ENCODE data around the gene PLCL1. TPM values are rescaled to one million over a fixed set of nuclear protein-coding genes. Genes with fewer than 3 reads are reported as not detected.
A peak's percentile ranks its signal among the peaks of the same experiment; 100 is the strongest.
"Not testable (repeated sequence)": the region's sequence is repeated elsewhere in the genome, so short reads cannot be mapped to it uniquely, and the experiment has no call there.

PLCL1 gene
- total RNA-seq, 2 experiments from 2014 or later = 1.6 to 1.8 TPM

DNA sequence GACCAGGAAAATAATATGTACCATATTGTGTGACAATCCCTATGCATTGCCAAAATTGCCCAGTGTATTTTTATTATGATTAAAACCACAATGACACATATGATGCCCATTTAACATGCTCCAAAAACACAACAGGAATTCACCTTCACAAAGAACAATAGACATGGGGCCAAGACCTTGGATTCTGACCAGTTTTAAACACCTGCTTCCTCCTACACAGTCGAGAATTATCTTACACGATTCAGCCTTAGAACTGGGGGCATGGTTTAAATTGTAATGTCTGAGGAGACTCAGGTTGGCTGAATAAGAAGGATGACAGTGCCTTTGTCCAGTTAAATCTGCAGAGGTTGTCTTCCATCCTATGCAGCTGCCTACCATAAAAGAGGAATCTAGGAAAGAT lies 212.7 kb downstream of the PLCL1 start:
- Mint-ChIP-seq H3K27me3 (no peaks in the 10 kb centered on the region), H3K36me3 (ENCODE audit: low read depth) (peaks cover 3% of the 10 kb centered on the region), H3K4me3 (no peak overlapping the region), H3K9me3 (peaks cover 5% of the 10 kb centered on the region), H3K4me1 (peaks cover 13% of the 10 kb centered on the region), H3K27ac (no peak overlapping the region)
- POLR2A ChIA-PET = no interaction called here
- DNase-seq = no peak
- CTCF ChIA-PET = no interaction called here

DNA sequence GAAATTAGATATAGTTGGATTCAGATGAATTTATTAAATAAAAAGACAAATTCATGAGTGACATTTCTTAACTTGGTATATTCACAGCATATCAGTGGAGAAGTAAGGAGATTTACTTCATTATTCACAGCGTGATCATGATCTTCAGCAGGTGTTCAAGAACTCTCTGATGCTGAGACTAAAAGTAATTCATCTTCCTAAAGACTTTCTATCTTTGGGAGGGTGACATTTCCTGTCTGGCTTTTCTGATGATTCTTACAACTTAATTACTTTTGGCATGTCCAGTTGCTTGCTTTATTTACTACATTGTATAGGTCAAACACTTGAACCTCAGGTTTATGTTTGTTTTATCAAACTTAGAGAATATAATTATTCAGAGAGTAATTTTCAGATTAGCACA lies 224.6 kb downstream of the PLCL1 start:
- Mint-ChIP-seq H3K4me3 (no peak overlapping the region), H3K9me3 (no peaks in the 10 kb centered on the region), H3K27me3 (no peaks in the 10 kb centered on the region), H3K4me1 (peaks cover 4% of the 10 kb centered on the region), H3K36me3 (ENCODE audit: low read depth) (no peaks in the 10 kb centered on the region), H3K27ac (no peak overlapping the region)
- ChIA-PET POLR2A (no interaction called here), CTCF (no interaction called here)
- DNase-seq = no peak

DNA sequence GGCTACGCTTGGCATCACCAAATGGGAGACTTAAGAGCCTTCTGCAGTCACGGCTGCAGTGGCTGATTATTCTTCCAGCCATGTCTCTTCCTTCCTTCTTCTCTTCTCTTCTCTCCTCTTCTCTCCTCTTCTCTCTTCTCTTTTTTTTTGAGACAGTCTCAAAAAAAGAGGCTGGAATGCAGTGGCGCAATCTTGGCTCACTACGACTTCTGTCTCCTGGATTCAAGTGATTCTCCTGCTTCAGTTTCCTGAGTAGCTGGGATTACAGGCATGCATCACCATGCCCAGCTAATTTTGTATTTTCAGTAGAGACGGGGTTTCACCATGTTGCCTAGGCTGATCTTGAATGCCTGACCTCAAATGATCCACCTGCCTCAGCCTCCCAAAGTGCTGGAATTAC lies 225.2 kb downstream of the PLCL1 start:
- H3K27ac Mint-ChIP-seq; H3K36me3 Mint-ChIP-seq (ENCODE audit: low read depth); H3K9me3 Mint-ChIP-seq; H3K4me3 Mint-ChIP-seq; DNase-seq; CTCF ChIA-PET; H3K4me1 Mint-ChIP-seq; POLR2A ChIA-PET; H3K27me3 Mint-ChIP-seq: not testable (repeated sequence)

DNA sequence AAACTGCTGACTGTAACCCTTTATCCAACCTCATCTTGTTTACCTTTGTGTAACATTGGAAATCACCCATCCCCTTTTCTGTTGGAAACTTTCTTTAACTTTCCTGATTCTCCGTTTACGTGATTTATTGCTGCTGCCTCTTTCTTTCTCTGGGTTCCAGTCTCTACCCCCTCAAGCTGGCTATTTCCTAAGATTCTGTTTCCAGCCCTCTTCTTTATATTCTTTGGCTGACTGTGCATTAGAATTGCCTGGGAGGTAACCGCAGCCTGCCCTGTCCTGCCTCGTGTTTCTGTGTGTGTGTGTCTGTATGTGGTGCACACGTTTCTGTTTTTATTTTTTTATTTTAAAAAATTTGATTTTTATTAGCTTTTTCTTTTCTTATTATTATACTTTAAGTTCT lies 229.2 kb downstream of the PLCL1 start:
- ChIA-PET POLR2A (no interaction called here), CTCF (no interaction called here)
- H3K27me3 Mint-ChIP-seq = no peaks in the 10 kb centered on the region
- H3K4me1 Mint-ChIP-seq = peaks cover 4% of the 10 kb centered on the region
- H3K36me3 Mint-ChIP-seq (ENCODE audit: low read depth) = no peaks in the 10 kb centered on the region
- DNase-seq = no peak
- no peak overlapping the region for H3K4me3 Mint-ChIP-seq
- H3K27ac Mint-ChIP-seq = no peak overlapping the region
- H3K9me3 Mint-ChIP-seq = peaks cover 4% of the 10 kb centered on the region

DNA sequence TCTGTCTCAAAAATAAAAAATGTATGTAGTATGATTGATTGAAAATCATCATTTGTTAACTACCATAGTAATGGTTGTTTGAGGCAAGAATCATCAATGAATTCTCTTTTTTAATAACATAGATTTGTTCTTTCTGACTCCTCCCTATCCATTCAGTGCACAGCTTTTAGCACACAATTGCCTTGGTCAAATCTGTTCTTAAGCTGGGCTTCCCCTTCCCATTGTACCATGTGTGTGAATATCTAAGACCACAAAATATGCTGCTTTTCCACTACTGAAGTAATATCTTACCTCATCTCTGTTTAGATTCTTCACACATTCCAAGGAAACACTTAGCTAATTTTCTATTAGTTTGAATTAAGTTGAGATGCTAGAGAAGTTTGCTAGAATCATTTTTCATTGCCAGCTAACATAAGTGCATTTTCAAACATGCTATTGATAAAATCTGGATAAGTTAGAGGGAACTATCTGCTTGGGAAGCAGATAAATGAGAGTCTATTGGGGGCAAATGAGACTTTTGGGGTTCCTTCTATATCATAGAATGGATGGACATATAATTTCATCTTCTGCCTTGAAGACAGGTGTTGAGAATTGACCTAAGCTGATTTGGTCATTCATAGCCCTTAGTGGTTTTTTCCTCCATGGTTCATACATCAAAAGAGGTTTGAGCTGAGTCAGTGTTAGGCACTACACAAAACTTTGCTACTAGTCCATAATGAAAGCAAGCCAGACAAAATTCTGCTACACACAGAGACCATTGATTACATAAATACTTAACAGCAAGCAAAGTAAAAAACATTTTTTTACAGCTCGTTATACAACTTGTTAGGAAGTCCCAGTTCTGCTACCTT lies 231.9 kb downstream of the PLCL1 start:
- H3K36me3 Mint-ChIP-seq (ENCODE audit: low read depth) = no peaks in the 10 kb centered on the region
- POLR2A ChIA-PET = no interaction called here
- H3K9me3 Mint-ChIP-seq = peaks cover 6% of the 10 kb centered on the region
- no peak overlapping the region for H3K27ac Mint-ChIP-seq
- no peak overlapping the region for H3K4me3 Mint-ChIP-seq
- CTCF ChIA-PET = interaction anchor here (1.4 kb wide), 1 partner anchor 10 kb away, joined by 4 read pairs; no protein-coding TSS in a partner anchor
- no peak for DNase-seq
- no peaks in the 10 kb centered on the region for H3K27me3 Mint-ChIP-seq
- peaks cover 4% of the 10 kb centered on the region for H3K4me1 Mint-ChIP-seq

DNA sequence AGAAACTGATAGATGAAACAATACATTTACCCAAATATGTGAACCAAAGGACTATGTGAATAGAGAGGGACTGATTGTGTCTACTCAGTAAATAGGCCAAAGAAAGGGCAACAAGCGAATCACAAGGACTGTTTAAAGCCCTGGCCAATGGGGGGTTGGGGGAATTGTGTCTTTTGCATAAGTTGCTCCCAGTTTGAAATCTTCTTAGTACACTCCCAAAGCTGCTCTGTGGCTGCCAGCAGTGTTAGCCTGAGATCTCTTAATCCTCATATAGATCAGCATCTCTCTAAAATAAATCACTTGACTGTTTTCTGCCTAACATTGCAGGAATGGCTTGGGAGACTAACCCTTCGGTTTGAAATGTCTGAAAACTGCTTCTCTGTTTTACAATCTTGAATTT lies 236.4 kb downstream of the PLCL1 start:
- no peak for DNase-seq
- ChIA-PET CTCF (interaction anchor here (1.1 kb wide), 1 partner anchor 12 kb away, joined by 3 read pairs; no protein-coding TSS in a partner anchor), POLR2A (no interaction called here)
- H3K27ac Mint-ChIP-seq = no peak overlapping the region
- no peak overlapping the region for H3K4me3 Mint-ChIP-seq
- H3K9me3 Mint-ChIP-seq = peaks cover 2% of the 10 kb centered on the region
- peaks cover 4% of the 10 kb centered on the region for H3K36me3 Mint-ChIP-seq (ENCODE audit: low read depth)
- H3K27me3 Mint-ChIP-seq = no peaks in the 10 kb centered on the region
- H3K4me1 Mint-ChIP-seq = peaks cover 3% of the 10 kb centered on the region

DNA sequence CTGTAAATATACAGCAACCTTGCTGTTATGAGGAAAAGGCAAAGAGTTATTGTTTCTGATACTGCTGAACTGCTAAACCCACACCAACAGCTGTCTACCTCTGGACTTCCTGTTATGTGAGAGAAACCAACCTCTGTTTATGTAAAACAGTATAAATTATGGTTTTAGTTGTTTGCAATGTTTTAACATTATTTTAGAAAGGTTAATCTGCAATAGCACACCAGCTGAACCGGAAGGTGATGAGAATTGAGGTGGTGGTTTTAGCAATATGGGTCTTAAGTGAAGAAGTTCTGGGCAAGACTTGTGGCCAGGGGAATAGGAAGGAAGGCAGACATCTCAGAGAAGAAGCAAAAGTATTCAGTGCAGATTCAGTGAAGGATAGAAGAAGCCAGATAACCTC lies 237.8 kb downstream of the PLCL1 start:
- H3K4me1 Mint-ChIP-seq = peaks cover 3% of the 10 kb centered on the region
- no peak overlapping the region for H3K4me3 Mint-ChIP-seq
- H3K27me3 Mint-ChIP-seq = no peaks in the 10 kb centered on the region
- ChIA-PET POLR2A (no interaction called here), CTCF (no interaction called here)
- peaks cover 4% of the 10 kb centered on the region for H3K36me3 Mint-ChIP-seq (ENCODE audit: low read depth)
- no peak overlapping the region for H3K27ac Mint-ChIP-seq
- peak; percentile 14 for DNase-seq
- peaks cover 2% of the 10 kb centered on the region for H3K9me3 Mint-ChIP-seq

- H3K27ac Mint-ChIP-seq = no peak overlapping the region
- H3K36me3 Mint-ChIP-seq (ENCODE audit: low read depth) = peaks cover 7% of the 10 kb centered on the region
- H3K27me3 Mint-ChIP-seq = no peaks in the 10 kb centered on the region
- CTCF ChIA-PET = no interaction called here
- no peak for DNase-seq
- POLR2A ChIA-PET = no interaction called here
- peaks cover 4% of the 10 kb centered on the region for H3K9me3 Mint-ChIP-seq
- H3K4me1 Mint-ChIP-seq = peaks cover 3% of the 10 kb centered on the region
- H3K4me3 Mint-ChIP-seq = no peak overlapping the region
Measured at GRCh38 chr2:198044777-198045176, 240.4 kb downstream of the PLCL1 start.

GRCh38 chr2:198045227-198045626 lies 240.8 kb downstream of the PLCL1 start:
- Mint-ChIP-seq H3K36me3 (ENCODE audit: low read depth) (peaks cover 7% of the 10 kb centered on the region), H3K9me3 (peaks cover 2% of the 10 kb centered on the region), H3K4me1 (peaks cover 3% of the 10 kb centered on the region), H3K27me3 (no peaks in the 10 kb centered on the region), H3K4me3 (no peak overlapping the region), H3K27ac (no peak overlapping the region)
- DNase-seq = no peak
- ChIA-PET POLR2A (no interaction called here), CTCF (no interaction called here)

GRCh38 chr2:198052741-198053140 lies 248.3 kb downstream of the PLCL1 start:
- Mint-ChIP-seq H3K4me3 (no peak overlapping the region), H3K27ac (no peak overlapping the region), H3K9me3 (no peaks in the 10 kb centered on the region), H3K4me1 (no peaks in the 10 kb centered on the region), H3K27me3 (no peaks in the 10 kb centered on the region), H3K36me3 (ENCODE audit: low read depth) (peaks cover 2% of the 10 kb centered on the region)
- CTCF ChIA-PET = interaction anchor here (1.0 to 1.1 kb wide), 2 partner anchors 12 to 247 kb away, joined by 3 read pairs; no protein-coding TSS in a partner anchor
- POLR2A ChIA-PET = no interaction called here
- DNase-seq = no peak

GRCh38 chr2:198053148-198053547 lies 248.8 kb downstream of the PLCL1 start:
- Mint-ChIP-seq H3K9me3 (no peaks in the 10 kb centered on the region), H3K27me3 (no peaks in the 10 kb centered on the region), H3K4me1 (no peaks in the 10 kb centered on the region), H3K27ac (no peak overlapping the region), H3K4me3 (no peak overlapping the region), H3K36me3 (ENCODE audit: low read depth) (peaks cover 2% of the 10 kb centered on the region)
- ChIA-PET CTCF (interaction anchor here (1.0 to 1.1 kb wide), 2 partner anchors 13 to 248 kb away, joined by 3 read pairs; no protein-coding TSS in a partner anchor), POLR2A (no interaction called here)
- DNase-seq = no peak

- no peak overlapping the region for H3K4me3 Mint-ChIP-seq
- no peaks in the 10 kb centered on the region for H3K9me3 Mint-ChIP-seq
- no peak for DNase-seq
- no peaks in the 10 kb centered on the region for H3K27me3 Mint-ChIP-seq
- H3K27ac Mint-ChIP-seq = no peak overlapping the region
- POLR2A ChIA-PET = no interaction called here
- CTCF ChIA-PET = interaction anchor here (1.0 kb wide), 1 partner anchor 13 kb away, joined by 3 read pairs; no protein-coding TSS in a partner anchor
- H3K4me1 Mint-ChIP-seq = no peaks in the 10 kb centered on the region
- H3K36me3 Mint-ChIP-seq (ENCODE audit: low read depth) = no peaks in the 10 kb centered on the region
Measured at GRCh38 chr2:198053776-198054175, 249.4 kb downstream of the PLCL1 start.

DNA sequence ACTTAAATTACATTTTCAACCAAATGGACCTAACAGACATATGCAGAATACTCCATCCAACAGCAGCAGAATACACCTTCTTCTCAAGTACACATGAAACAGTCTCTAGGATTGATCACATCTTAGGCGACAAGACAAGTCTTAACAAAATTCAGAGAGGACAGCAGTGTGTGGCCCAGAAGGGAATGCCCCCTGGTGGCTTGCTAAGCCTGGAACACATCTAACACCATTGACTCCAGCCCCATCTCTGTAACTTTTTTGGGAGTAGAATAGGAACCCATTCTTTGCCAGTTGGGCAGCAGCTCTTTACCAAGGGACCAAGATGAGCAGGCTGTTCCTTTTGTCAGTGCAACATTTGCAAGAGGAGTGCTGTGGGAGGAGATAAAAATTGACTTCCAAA lies 249.9 kb downstream of the PLCL1 start:
- Mint-ChIP-seq H3K27ac (no peak overlapping the region), H3K36me3 (ENCODE audit: low read depth) (no peaks in the 10 kb centered on the region), H3K27me3 (no peaks in the 10 kb centered on the region), H3K4me1 (no peaks in the 10 kb centered on the region), H3K4me3 (no peak overlapping the region), H3K9me3 (no peaks in the 10 kb centered on the region)
- CTCF ChIA-PET = no interaction called here
- POLR2A ChIA-PET = no interaction called here
- peak; percentile 41 for DNase-seq

- Mint-ChIP-seq H3K27me3 (no peaks in the 10 kb centered on the region), H3K4me1 (no peaks in the 10 kb centered on the region), H3K4me3 (no peak overlapping the region), H3K36me3 (ENCODE audit: low read depth) (no peaks in the 10 kb centered on the region), H3K9me3 (no peaks in the 10 kb centered on the region), H3K27ac (no peak overlapping the region)
- no peak for DNase-seq
- CTCF ChIA-PET = no interaction called here
- POLR2A ChIA-PET = no interaction called here
Measured at GRCh38 chr2:198055716-198056115, 251.3 kb downstream of the PLCL1 start.

Measured in activated CD4-positive, alpha-beta T cell treated with anti-CD3 and anti-CD28 coated beads, Interleukin-2, amount 10 ng/mL, durations not matched to agents 7 days and 5 days (primary cell).